CD4-positive, alpha-beta T cell treated with Interleukin-17A for 1 hour (primary cell): ENCODE data around the gene KAZN.
"Not testable (repeated sequence)": the region's sequence is repeated elsewhere in the genome, so short reads cannot be mapped to it uniquely, and the experiment has no call there.

Experiments used
- DNase-seq: peaks from one replicate; pipeline ENCODE4 v3.0.0-alpha.2; 2020

Gene KAZN

GRCh38 chr1:15128520-15129313, 530.2 kb downstream of the KAZN start:
- DNase-seq = peak; percentile 71

DNA sequence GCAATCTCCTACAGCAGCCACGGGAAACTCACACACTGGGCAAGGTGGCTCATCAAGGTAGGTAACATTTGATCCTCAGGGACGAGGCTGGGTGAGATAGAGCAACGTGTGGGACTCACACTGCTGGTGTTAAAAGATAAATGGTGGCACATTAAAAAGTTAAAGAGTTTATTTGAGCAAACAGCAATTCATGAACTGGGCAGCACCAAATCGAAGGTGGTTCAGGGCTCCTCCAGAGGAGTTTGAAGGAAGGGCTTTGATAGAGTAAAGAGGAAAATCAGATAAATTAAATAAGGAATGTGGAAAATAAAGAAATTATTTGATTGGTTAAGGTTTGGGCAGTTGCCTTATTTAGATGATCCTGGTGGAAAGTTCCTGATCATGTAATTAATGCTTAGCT, 531.5 kb downstream of the KAZN start:
- DNase-seq = no peak

DNA sequence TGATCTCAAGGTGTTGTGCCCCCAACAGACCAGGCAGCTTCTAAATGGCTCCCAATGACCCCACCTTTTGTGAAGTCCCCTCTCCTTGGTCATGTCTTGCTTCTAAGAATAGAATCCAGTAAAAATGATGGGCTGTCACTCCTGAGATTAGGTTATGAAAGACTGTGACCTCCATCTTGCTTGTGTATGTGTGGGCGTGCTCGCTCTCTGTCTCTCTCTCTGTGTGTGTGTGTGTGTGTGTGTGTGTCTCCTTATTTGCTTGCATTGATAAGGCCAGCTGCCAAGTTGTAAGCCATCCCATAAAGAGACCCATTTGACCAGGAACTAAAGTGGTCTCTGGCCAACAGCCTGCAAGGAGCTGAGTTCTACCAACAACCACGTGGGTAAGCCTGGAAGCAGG, 532.1 kb downstream of the KAZN start:
- DNase-seq = no peak

DNA sequence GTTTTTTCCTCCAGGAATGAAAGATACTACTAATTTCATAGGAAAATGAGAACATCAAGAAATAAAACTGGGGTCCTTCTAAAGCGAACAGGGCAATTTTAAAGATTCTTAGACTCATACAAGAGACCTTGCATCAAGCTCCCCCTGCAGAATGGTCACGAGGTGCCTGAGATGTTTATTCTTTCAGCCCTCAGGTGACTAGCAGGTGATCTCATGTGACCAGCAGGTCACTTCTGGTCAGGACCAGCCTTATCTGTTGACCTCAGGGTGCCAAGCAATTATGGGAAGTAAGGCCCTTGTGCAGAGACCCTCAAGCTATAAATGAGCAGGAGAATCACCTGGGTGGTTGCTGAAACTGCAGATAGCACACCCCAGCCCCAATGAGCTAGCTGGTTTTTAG, 534.5 kb downstream of the KAZN start:
- DNase-seq = no peak

- DNase-seq = no peak
Measured at GRCh38 chr1:15134285-15134684, 535.8 kb downstream of the KAZN start.

GRCh38 chr1:15135604-15136003, 537.1 kb downstream of the KAZN start:
- DNase-seq = not testable (repeated sequence)

DNA sequence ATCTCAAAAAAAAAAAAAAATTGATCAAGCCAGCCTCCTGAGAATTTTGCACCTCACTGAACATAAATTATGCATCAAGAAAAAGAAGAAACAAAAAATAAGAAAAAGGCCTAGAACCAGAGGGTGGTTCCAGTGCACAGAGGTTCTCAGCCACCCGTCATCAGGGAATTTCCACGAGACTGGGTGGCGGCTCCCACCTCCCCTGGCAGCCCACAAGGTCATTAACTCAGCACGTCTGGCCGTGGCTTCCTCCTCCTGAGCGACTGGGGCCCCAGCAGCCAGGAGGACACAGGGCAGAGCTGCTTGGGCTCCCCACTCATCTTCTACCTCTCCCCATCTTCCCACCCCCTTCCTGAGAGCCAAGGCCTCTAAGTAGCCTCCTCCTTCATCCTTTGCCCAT, 539.3 kb downstream of the KAZN start:
- peak; percentile 14 for DNase-seq

DNA sequence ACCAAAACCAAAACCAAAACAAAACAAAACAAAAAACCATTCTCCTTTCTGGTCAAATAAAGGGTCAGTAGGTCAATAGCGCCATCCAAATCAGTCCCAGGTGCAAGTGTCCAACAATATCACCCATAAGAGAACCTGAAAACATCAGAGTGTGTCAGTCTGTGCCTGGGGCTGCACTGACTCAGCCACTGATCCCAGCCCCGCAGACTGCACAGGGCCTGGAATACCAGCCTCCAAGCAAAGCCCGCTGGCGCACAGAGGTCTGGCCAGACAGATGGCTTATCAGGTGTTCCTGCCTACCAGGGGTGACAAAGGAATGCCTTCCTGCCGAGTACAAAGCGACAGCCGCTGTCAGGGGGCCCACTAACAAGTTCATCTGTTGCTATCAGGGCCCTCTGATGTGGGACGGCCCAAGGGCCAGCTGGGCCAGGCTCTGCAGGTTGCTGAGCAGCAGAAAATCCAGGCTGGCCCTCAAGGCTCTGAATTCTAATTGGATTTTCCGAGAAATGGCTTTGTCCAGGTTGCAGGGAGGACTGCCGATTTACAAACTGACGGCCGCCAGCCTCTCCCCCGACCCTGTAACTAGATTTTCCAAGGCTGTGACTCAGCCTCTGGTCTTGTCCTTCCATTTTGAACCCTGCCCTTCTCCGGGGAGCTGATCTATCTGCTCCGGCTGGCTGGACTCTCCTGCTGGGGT, 541.3 kb downstream of the KAZN start:
- no peak for DNase-seq

GRCh38 chr1:15141935-15142539, 543.6 kb downstream of the KAZN start:
- DNase-seq = no peak

DNA sequence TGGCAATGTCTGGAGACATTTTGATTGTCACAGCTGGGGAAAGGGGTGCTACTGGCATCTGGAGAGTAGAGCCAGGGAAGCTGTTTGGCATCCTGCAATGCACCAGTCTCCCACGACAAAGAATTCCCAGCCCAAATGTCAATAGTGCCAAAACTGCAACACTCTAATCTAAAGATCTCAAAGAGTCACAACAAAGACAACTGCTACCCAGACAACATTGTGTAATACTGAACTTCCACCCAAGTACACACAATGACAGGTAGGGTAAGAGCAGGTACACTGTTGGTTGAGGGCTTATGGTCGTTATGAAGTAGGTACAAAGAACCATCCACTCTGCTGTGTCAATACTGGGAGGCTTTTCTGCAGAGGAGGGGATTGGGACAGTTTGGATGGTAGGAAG, 546.8 kb downstream of the KAZN start:
- no peak for DNase-seq

DNA sequence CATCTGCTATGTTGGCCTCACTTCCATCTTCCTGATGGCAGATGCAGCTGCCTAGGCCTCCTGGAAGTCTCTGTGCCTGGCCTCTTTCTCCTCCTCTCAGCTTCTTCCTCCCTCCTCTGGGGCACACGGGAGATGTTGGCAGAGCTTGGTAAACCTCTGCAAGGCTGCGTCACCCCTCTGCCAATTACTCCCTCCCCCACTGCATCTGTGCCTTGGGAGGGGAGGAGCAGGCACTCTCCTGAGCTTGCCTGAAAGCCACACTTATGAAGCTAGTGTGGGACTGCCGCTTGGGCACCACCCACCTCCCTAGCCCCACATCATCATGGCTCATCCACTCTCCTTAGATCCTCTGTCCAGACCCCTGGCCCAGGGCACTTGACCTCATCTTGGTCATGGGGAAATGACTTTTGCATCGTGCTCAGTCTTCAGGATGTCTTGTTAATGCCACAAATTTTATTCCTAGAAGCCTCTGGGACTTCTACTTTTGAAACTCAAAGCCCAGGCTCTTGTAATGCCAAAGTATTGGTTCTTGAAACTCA, 547.7 kb downstream of the KAZN start:
- no peak for DNase-seq

DNA sequence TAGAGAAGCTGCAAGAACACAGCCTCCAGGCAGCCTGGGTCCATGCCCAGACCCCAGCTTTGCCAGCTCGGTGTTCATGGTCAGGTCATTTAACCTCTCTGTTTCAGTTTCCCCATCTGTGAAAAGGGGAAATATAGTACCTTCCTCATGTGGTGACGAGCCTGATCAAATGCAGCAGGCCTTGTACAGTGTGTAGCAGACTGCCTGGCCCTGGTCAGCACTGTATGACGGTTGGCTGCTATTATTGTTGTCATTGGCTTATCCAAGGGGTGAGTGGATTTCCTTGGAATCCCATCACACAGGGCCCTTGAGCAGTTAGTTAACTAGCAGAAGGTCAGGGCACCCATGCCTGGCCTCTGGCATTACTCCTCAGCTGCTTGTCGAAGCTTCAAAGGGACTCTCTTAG, 548.5 kb downstream of the KAZN start:
- no peak for DNase-seq

- DNase-seq = no peak
Measured at GRCh38 chr1:15148004-15148403, 549.5 kb downstream of the KAZN start.

DNA sequence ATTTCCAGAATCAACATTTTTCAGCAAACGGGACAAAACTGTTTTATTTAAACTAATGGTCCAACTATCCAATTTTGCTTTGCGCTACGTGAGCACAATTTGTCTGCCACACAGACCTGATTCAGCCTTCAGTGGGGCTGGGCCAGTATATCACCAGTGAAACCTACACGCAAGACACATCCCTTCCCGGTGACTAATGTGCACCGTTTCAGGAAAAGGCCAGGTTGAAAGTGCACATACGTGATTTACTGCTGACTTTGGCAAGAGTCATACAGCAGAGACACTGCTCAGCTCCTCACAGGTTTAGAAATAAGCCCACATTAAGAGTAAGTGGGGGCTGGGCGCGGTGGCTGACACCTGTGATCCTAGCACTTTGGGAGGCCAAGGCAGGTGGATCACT, 550.0 kb downstream of the KAZN start:
- no peak for DNase-seq

DNA sequence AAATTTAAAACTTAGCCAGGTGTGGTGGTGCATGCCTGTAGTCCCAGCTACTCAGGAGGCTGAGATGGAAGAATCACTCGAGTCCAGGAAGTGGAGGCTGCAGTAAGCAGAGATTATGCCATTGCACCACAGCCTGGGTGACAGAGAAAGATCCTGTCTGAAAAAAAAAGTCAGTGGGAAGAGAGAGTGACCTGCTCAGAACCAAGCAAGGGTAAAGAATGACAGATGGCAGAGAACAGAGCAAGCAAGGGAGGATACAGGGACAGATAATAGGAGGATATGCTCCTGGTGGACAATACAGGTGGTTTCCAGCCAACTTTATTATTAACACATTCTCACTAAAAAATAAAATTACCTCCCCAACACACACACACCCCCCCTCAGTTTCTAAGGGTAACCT, 550.5 kb downstream of the KAZN start:
- no peak for DNase-seq

DNA sequence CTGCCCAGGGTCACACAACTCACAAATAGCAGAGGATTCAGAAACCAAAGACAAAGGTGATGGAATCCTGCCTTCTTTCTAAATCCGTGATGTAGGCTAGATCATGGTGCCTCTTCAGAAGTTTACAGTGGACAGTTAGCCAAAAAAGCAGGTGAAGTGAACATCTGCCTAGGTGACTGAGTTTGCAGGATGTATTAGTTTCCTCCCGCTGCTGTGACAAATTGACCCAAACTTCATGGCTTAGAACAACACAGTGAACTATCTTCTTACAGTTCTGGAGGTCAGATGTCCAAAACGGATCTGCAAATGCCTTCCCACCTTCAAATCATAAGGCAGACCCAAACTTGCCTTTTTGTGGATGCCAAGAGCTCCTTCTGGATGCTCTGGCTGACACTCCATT, 551.9 kb downstream of the KAZN start:
- DNase-seq = no peak

DNA sequence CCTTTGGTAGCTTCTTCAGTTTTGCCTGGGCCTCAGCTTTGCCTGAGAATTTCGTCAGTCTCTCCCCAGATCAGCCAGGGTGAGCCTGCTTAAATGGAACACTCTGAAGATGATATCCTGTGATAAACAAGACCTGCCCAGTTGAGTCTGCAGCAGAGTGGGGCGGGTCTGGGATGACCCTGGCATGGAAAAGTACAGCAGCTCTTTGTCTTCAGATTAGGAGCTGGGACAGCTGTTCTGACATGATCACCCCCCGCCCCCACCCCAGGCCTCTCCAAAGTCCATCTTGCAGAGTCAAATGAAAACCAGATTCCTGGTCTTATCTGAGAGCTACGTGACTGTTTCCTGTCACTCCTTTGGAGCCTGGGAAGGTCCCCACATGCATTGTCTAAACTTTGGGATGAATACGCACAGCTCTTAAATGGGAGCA, 552.9 kb downstream of the KAZN start:
- DNase-seq = no peak

GRCh38 chr1:15151871-15152270, 553.4 kb downstream of the KAZN start:
- DNase-seq = no peak

- no peak for DNase-seq
Measured at GRCh38 chr1:15152318-15153183, 554.1 kb downstream of the KAZN start.

- DNase-seq = no peak
Measured at GRCh38 chr1:15153184-15153841, 554.8 kb downstream of the KAZN start, which contains the start of gene TMEM51. TMEM51 (plus strand) TSS chr1:15153747; CDS start chr1:15215088, 61,341 bp downstream.

DNA sequence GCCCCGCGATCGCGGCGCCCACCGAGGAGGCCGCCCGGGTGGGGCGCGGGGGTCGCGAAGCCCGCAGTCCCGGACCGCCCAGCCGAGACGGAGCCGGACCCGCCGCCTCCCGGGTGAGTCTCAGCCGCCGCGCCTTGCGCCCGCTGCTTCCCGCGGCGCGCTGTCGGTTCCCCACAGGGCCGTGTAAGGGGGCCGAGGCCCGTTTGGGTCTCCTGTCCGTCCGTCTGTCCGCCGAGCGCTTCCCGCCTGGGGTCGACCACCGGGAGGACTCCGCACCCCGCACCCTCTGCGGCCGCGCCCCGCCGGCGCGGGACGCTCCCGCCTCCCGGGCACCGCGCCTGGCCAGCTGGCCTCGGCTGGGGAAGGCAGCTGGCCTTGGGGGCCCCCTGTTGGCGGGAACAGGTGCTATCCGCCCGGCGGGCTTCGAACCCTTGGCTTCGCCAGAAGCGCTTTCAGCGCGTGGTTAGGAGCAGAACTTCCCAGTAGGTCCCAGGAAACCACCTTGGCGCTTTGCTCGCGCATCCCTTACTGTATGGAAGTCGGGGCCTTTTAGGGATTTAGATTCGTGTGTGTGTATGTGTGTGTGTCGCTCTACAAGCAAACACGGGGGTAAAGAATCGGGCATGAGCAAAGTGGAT, 555.5 kb downstream of the KAZN start:
- DNase-seq = no peak
